Measurements from ENCODE around the gene DLGAP1.

DLGAP1 gene

DNA sequence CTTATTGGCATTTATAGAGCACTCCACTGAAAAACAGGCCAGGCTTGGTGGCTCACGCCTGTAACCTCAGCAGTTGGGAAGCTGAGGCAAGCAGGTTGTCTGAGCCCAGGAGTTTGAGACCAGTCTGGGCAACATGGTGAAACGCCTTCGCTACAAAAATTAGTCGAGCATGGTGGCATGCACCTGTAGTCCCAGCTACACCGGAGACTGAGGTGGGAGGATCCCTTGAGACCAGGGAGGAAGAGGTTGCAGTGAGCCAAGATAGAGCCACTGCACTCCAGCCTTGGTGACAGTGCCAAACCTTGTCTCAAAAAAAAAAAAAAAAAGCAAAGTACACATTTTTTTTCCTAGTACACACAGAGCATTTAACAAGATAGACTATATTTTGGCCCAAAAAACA lies 909.0 kb downstream of the DLGAP1 start:
- DNase-seq (ENCODE audit: low read depth), result no peak
- H3K4me3 ChIP-seq (ENCODE audit: low read depth, low read length), result no peak overlapping the region
- TF ChIP-seq MYC (IDR thresholded peaks at IDR 0.05; ENCODE audit: low read depth, low read length) (no peak), POLR2A (IDR thresholded peaks at IDR 0.05; ENCODE audit: extremely low read depth, insufficient read length) (no peak)
- TF ChIP-seq, protein P1, sequence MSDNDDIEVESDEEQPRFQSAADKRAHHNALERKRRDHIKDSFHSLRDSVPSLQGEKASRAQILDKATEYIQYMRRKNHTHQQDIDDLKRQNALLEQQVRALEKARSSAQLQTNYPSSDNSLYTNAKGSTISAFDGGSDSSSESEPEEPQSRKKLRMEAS (IDR thresholded peaks at IDR 0.05; ENCODE audit: low read depth, low read length), result no peak
- TF ChIP-seq, protein P2, sequence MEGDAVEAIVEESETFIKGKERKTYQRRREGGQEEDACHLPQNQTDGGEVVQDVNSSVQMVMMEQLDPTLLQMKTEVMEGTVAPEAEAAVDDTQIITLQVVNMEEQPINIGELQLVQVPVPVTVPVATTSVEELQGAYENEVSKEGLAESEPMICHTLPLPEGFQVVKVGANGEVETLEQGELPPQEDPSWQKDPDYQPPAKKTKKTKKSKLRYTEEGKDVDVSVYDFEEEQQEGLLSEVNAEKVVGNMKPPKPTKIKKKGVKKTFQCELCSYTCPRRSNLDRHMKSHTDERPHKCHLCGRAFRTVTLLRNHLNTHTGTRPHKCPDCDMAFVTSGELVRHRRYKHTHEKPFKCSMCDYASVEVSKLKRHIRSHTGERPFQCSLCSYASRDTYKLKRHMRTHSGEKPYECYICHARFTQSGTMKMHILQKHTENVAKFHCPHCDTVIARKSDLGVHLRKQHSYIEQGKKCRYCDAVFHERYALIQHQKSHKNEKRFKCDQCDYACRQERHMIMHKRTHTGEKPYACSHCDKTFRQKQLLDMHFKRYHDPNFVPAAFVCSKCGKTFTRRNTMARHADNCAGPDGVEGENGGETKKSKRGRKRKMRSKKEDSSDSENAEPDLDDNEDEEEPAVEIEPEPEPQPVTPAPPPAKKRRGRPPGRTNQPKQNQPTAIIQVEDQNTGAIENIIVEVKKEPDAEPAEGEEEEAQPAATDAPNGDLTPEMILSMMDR (IDR thresholded peaks at IDR 0.05; ENCODE audit: low read depth, low read length), result no peak

DNA sequence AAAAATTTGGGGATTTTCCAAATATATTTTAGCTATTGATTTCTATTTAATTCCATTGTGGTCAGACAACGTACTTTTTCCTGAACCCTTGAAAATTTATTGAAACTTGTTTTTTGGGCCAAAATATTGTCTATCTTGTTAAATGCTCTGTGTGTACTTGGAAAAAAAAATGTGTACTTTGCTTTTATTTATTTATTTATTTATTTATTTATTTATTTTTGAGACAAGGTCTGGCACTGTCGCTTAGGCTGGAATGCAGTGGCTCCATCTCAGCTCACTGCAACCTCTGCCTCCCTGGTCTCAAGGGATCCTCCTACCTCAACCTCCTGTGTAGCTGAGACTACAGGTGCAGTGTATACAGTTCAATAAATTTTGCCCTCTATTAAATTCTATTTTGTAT lies 910.6 kb downstream of the DLGAP1 start:
- H3K4me3 ChIP-seq (ENCODE audit: low read depth, low read length), result no peak overlapping the region
- no peak for DNase-seq (ENCODE audit: low read depth)
- TF ChIP-seq, protein P1 (IDR thresholded peaks at IDR 0.05; ENCODE audit: low read depth, low read length), result no peak
- TF ChIP-seq POLR2A (IDR thresholded peaks at IDR 0.05; ENCODE audit: extremely low read depth, insufficient read length), result no peak
- TF ChIP-seq, protein P2 (IDR thresholded peaks at IDR 0.05; ENCODE audit: low read depth, low read length), result no peak
- TF ChIP-seq MYC (IDR thresholded peaks at IDR 0.05; ENCODE audit: low read depth, low read length), result no peak

DNA sequence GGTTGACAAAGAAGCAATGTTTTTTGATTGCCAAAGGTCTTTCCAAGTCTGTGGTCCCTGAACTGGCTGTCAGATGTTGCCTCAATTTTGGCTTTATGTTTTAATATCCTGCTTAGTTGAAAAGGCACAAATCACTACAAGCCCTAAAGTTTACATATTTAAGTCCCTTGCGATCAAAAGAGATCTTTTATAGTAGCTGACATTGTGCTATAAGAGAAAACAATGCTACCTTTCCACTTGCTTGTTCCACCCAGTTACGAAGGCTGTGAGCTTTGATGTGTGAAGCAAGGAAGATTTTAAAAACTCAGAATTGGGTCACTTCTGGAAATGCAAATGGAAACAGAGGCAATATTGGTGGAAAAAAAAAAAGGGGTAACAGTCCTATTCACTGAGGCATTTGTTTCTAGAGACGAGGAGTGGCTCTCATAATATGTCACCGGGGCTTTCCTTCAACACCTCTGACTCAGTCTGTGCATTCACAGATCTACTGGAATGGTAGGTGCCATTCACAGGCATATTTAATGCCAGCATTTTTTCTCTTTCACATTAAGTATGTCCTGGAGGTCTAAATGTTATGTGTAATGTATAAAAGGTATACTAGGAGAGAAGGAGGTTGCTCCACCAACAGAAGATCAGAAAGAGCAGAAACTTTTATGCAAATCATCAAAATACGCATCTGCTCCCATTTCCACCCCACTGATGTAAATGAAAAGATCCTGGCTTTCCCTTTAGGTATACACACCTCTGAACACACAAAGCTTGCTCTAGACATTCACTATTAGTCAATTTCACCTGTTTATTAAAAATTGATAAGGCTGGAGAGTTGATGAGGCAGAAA lies 913.3 kb downstream of the DLGAP1 start:
- no peak overlapping the region for H3K4me3 ChIP-seq (ENCODE audit: low read depth, low read length)
- TF ChIP-seq MYC (IDR thresholded peaks at IDR 0.05; ENCODE audit: low read depth, low read length) (no peak), POLR2A (IDR thresholded peaks at IDR 0.05; ENCODE audit: extremely low read depth, insufficient read length) (no peak)
- TF ChIP-seq, protein P2 (IDR thresholded peaks at IDR 0.05; ENCODE audit: low read depth, low read length), result no peak
- no peak for DNase-seq (ENCODE audit: low read depth)

DNA sequence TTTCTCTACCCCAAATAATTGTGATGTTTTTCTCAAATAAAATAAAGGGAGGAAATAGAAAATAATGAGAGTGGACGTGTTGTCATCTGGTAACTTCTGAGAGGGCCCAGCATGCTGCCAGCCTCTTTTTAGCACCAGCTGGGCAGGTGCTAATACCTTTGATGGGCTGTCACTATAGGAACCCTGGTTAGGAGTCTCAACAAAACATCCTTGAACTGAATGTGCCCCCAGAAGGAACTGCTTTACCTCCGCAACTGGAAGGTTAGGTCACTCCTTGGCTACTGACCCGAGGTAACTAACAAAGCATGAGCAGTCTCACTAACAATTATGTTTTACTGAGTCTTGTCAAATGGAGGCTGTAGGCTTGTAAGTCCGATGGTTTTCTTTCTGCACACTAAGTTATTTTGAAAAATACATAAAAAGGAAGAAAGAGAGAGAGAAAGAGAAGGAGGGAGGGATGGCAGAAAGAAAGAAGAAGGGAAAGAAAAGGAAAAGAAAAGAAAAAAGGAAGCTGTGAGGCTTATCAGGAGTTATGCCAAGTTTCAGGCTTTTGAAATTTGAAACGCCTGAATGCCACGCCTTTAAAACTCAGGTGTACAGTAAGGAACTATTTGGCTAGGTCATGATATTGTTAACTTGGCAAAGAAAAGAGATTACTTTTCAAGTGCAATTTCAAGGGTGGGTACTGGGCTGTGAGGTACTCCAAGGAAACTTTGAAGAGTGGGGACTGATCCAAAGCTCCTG lies 914.1 kb downstream of the DLGAP1 start:
- DNase-seq (ENCODE audit: low read depth), result no peak
- no peak for TF ChIP-seq POLR2A (IDR thresholded peaks at IDR 0.05; ENCODE audit: extremely low read depth, insufficient read length)
- no peak overlapping the region for H3K4me3 ChIP-seq (ENCODE audit: low read depth, low read length)

DNA sequence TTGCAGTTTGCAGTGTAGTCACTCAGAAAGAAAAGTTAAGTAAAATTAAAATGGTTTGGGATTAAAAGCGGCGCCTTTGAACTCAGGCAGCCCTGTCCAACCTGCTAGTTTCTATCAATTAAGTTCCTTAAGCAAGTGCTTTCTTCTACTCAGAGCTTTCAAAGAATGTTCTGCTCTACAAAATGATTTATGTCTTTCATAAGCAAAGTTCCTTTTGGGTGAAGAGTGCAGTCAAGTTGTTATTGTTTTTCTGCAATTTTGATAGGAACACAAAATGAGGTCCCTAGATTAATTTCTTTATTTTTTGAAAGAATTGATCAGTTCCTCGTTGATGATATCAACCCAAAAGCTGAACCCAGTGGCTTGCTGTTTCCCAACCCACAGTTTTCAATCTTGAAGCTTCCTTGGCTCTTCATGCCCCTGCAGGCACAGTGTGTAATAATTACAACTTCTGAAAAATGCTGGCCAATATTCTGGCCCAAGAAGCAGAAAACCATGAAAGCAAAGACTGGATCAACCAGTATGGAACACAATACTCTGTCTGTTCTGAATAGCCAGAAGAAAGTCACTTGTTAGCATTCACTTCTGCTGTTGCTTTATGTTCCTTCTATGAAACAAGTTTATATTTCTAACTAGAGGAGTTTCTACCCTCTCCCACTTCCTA lies 916.0 kb downstream of the DLGAP1 start:
- H3K4me3 ChIP-seq (ENCODE audit: low read depth, low read length), result no peak overlapping the region
- TF ChIP-seq, protein P2 (IDR thresholded peaks at IDR 0.05; ENCODE audit: low read depth, low read length), result no peak
- TF ChIP-seq MYC (IDR thresholded peaks at IDR 0.05; ENCODE audit: low read depth, low read length) (no peak), POLR2A (IDR thresholded peaks at IDR 0.05; ENCODE audit: extremely low read depth, insufficient read length) (no peak)
- TF ChIP-seq, protein P1 (IDR thresholded peaks at IDR 0.05; ENCODE audit: low read depth, low read length), result no peak
- DNase-seq (ENCODE audit: low read depth), result no peak

DNA sequence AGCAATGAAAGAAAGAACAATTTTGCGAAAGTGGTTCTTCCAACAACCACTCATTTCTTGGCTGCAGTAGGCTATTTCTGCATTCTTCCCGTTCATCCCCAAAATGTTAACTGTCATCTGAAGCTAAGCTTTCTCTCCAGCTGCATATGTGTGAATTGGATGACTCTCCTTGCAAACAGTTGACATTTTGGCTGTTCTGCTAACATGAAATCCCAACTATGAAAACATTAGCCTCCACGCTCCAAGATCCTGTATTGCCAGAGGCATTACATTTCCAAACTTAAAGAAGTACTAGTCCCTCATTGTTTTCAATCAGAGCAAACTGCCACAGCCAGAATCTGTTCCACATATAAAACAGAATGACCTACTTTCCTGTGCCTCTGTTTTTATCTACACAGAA lies 916.7 kb downstream of the DLGAP1 start:
- no peak for DNase-seq (ENCODE audit: low read depth)
- no peak overlapping the region for H3K4me3 ChIP-seq (ENCODE audit: low read depth, low read length)
- TF ChIP-seq, protein P1 (IDR thresholded peaks at IDR 0.05; ENCODE audit: low read depth, low read length), result no peak
- TF ChIP-seq, protein P2 (IDR thresholded peaks at IDR 0.05; ENCODE audit: low read depth, low read length), result no peak
- no peak for TF ChIP-seq POLR2A (IDR thresholded peaks at IDR 0.05; ENCODE audit: extremely low read depth, insufficient read length)
- TF ChIP-seq MYC (IDR thresholded peaks at IDR 0.05; ENCODE audit: low read depth, low read length), result no peak

Measured in NB4 (cell line).